HuH-7.5 (cell line): ENCODE results near the gene KHDC1L.
"Not testable (repeated sequence)": the region's sequence is repeated elsewhere in the genome, so short reads cannot be mapped to it uniquely, and the experiment has no call there.

Source experiments
- DNase-seq: peaks from one replicate; pipeline ENCODE4 v3.0.0; 2011; ENCODE audit warnings: low spot score

KHDC1L gene

GRCh38 chr6:73225396-73225795 is at the start of gene KHDC1L:
TSS of gene KHDC1L (minus strand) at chr6:73225496. CDS start at chr6:73225408, 88 bp downstream.
- no peak for DNase-seq

- not testable (repeated sequence) for DNase-seq
Measured at GRCh38 chr6:73269296-73269695, 44.0 kb upstream of the KHDC1L start.

GRCh38 chr6:73268896-73269295 is 43.6 kb upstream of the KHDC1L start:
- DNase-seq = not testable (repeated sequence)

DNA sequence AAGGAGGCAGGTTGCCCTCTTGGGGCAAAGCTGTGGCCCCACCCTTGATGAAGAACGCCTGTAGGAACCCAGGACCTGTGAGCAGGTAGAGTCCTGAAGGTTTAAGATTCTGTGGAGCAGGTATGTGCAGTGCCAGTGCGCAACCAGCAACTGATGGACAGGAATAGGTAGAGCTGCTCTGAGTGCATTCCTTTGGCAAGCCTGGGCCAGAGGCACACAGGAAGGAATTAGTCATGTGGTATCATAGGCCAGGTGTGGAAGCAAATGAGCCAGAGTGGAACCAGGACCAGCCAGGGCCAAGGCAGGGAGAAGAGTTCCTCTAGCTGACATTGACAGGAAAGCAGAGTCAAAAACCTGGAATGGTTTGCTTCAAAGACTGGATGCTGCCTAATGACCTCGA is 39.1 kb upstream of the KHDC1L start:
- DNase-seq = no peak

DNA sequence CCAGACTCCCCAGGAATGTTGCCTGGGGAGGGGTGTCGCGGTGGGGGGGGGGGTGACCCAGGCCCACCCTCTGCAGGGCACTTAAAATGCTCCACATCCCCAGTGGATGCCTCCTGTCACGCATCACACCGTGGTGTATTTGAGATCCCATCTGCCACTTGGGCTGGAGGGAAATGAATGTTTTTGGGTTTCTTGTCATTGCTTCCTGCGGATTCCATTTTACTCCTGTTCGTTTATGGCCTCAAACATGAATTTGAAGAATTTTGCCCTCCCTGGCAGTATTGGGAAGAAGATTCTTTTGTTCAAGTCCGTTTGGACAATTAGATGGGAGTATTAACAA is 38.2 kb upstream of the KHDC1L start:
- no peak for DNase-seq

DNA sequence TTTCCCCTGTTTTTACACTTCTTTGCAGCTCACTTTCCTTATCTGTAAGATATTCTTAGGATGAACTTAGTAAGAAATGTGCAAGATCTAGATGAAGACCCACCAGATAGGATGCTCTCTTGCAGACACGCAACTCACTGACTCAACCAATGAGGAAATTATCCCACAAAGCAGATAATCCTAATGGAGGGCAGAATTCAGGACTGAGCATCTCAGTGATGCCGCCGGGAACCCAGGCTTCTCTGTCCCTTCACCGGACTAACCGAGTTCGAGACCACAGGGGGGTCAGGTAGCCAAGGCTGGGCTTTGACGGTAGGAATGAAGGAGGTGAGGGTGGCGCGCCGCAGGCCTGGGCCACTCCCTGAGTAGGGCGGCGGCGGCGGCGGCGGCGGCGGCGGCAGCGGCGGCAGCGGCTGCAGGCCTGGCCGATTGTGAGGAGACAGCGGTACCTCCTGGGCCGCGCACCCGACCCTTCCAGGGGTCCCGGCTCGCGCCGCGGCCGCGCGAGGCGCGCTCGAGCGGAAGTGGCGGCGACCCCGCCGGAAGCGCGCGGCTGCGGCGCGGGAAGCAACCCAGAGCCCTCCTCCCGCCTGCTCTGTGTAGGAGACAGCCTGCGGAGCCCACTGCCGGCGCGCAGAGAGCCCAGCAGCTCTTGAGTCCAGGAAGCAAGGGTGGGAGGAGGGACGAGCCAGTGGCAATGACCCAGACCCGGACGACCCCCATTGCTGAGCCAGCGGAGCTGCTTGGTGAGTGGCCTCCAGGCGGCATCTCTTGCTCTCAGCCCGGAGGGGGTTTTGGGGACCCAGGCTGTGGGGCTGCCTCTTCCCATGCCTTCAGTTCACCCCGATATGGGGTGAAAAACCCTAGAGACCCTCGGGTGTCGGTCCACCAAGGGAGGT is 37.6 kb upstream of the KHDC1L start, which contains the start of gene KHDC1:
Gene KHDC1 (minus strand): TSS at position 526 of the 899 bp plus-strand sequence. CDS start 20,679 bp downstream, outside the sequence.
- no peak for DNase-seq

DNA sequence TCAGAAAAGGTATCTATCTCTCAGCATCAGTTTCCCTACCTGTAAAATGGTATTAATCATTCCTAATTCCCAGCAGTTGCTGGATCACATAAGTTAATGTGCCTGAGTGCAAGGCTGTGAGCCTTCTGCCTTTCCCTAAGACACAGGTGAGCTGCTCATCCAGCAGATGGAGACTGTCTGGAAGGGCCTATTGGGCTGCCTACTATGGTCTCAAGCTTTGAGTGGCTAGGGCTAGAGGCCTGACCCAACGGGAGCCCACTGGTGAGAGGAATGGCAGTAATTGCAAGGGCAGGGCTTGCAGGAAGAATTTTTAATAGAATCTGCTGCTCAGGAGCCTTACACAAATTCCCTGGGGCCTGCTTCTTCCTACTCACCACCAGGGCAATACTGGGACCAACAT is 33.4 kb upstream of the KHDC1L start:
- DNase-seq = no peak

DNA sequence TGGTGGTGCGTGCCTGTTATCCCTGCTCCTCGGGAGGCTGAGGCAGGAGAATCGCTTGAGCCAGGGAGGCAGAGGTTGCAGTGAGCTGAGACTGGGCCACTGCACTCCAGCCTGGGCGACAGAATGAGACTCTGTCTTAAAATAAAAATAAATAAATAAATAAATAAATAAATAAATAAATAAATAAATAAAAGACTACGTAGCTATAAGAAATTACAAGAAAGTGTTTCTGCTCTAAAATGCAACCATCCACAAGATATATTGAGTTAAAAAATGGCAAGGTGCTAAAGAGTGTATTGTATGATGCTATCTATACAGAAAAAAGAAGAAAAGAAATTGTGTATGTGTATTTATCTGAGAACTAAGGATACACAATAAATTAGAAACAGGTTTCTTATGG is 29.0 kb upstream of the KHDC1L start:
- not testable (repeated sequence) for DNase-seq

- DNase-seq = no peak
Measured at GRCh38 chr6:73252703-73253102, 27.4 kb upstream of the KHDC1L start.

DNA sequence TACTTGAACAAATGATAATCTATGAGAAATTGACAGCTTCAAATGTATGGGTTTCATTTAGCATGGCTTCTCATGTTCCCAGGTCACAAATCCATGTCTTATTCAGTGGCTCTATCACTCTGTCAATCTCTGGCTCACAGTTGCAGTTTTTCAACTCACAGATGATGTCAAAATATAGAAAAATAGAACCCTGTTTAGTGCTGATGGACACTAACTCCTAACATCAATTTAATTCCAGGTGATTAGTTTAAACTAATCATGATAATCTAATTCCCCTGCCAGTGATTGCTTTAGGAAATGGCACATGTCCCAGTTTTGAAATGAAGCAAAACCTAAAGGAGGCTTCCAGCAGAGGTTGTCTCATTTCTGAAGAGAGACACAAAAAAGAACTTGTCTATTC is 24.7 kb upstream of the KHDC1L start:
- no peak for DNase-seq

DNA sequence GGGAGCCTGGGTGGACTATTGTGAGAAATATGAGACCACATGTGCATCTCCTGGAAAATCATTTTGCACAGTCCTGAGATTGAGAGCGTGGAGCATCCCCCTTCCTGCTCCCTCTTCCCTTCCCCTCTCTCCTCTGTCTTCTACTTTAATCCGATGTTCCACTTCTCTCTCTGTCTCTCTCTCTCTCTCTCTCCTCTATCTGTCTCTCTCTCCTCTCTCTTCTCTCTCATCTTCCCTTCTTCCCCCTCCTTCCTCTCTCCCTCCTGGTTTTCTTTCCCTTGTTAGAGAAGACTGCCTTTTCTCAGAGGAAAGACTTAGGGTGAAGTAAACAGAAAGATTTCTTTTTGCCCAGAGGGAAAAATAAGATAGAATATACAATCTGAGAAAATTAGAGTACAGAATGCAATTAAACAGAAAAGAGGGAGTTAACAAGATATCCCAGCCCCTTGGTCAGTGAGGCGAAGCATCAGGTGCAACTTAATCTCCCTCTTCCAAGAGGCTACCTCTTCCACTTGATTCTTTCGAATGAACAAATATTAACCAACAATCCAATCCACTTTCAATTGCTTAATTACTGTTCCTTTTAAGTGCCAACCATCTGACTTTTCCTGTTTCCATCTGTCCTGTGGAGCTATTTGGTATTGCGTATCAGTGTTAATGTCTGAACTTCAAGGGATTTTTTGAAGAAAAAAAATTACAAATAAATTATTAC is 23.1 kb upstream of the KHDC1L start:
- no peak for DNase-seq

- no peak for DNase-seq
Measured at GRCh38 chr6:73242001-73242400, 16.7 kb upstream of the KHDC1L start.

- DNase-seq = no peak
Measured at GRCh38 chr6:73240730-73241129, 15.4 kb upstream of the KHDC1L start.

GRCh38 chr6:73236144-73236750 is 11.0 kb upstream of the KHDC1L start:
- DNase-seq = no peak

DNA sequence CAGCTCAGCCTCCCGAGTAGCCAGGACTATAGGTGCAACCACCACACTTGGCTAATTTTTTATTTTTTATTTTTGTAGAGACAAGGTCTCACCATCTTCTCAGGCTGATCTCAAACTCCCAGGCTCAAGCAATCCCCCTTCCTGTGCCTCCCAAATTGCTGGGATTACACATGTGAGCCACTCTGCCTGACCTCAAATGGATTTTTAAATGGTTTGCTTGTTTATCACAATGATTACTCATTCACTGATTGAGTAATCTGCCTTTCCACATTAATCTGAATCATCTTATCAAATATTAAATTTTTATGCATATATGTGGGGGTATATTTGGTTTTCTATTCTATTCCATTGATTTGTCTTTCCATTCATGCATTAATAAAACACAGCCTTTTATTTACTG is 9.4 kb upstream of the KHDC1L start:
- DNase-seq = no peak

DNA sequence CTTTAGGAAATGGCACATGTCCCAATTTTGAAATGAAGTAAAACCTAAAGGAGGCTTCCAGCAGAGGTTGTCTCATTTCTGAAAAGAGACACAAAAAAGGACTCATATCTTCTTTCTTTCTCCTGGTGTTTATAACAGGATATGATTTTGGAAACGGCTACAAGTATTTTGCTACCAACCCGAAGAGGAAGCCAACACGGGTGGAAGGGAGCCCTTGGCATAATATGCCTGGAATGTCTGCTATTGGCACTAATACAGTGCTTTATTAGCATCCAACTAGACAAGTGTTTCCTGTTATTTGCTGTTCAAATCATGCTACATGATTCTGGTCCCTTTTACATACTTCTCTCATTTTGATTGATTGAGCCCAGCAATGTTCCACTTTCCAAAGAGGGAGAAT is 8.7 kb upstream of the KHDC1L start:
- DNase-seq = not testable (repeated sequence)

GRCh38 chr6:73233048-73233447 is 7.8 kb upstream of the KHDC1L start:
- DNase-seq = no peak

DNA sequence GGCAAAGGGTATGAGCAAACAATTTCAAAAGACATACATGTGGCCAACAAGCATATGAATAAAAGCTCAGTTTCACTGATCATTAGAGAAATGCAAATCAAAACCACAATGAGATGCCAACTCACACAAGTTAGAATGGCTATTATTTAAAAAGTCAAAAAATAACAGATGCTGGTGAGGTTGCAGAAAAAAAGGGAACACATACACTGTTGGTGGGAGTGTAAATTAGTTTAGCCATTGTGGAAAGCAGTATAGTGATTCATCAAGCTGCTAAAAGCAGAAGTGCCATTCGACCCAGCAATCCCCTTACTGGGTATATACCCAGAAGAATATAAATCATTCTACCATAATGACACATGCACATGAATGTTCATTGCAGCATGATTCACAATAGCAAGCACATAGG is 6.7 kb upstream of the KHDC1L start:
- DNase-seq = no peak

DNA sequence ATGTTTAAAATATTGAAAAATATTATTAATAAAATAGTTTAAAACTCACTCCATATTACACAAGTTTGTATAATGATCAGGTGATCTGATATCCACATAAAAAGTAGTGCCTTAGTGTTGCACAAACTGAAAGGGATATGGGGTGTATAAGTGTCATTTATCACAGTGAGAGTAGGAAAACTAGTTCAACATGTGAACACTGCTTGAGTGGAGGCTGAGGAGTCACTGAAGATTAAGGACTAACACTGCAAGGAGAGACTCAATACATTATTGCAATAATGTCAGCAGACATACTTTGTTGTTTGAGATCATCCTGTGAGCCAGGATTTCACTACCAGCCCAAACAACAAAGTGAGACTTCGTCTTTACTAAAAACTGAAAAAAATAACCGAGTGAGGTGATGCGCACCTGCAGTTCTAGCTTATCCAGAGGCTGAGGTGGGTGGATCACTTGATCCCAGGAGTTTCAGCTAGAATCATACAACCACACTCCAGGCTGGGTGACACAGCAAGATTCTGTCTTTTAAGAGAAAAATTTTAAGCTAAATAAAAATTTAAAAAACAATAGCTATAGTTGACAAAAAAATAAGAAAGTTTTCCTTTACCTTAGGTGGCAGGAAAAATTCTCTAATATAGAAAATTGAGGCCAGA is 2.4 kb upstream of the KHDC1L start:
- no peak for DNase-seq

DNA sequence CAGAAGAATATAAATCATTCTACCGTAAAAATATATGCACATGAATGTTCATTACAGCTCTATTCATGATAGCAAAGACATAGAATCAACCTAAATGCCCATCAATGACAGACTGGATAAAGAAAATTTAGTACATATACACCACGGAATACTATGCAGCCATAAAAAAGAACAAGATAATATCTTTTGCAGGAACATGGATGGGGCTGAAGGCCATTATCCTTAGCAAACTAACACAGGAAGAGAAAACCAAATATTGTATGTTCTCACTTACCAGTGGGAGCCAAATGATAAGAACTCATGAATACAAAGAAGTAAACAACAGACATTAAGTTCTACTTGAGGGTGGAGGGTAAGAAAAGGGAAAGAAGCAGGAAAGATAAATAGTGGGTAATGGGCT is 8.4 kb downstream of the KHDC1L start:
- DNase-seq = no peak

GRCh38 chr6:73209117-73209516 is 16.2 kb downstream of the KHDC1L start:
- DNase-seq = no peak

- DNase-seq = no peak
Measured at GRCh38 chr6:73207221-73207837, 18.0 kb downstream of the KHDC1L start.
